NCI-H146 treated with DMSO at 0.1 percent for 48 hours (cell line): ENCODE data around the gene PPP5C.
"Not testable (repeated sequence)": the region's sequence is repeated elsewhere in the genome, so short reads cannot be mapped to it uniquely, and the experiment has no call there.

Experiments used
- DNase-seq: peaks from one replicate; lab custom pipeline; 2025; ENCODE audit not compliant: unreplicated experiment; lab: John Stamatoyannopoulos, UW

The PPP5C gene

DNA sequence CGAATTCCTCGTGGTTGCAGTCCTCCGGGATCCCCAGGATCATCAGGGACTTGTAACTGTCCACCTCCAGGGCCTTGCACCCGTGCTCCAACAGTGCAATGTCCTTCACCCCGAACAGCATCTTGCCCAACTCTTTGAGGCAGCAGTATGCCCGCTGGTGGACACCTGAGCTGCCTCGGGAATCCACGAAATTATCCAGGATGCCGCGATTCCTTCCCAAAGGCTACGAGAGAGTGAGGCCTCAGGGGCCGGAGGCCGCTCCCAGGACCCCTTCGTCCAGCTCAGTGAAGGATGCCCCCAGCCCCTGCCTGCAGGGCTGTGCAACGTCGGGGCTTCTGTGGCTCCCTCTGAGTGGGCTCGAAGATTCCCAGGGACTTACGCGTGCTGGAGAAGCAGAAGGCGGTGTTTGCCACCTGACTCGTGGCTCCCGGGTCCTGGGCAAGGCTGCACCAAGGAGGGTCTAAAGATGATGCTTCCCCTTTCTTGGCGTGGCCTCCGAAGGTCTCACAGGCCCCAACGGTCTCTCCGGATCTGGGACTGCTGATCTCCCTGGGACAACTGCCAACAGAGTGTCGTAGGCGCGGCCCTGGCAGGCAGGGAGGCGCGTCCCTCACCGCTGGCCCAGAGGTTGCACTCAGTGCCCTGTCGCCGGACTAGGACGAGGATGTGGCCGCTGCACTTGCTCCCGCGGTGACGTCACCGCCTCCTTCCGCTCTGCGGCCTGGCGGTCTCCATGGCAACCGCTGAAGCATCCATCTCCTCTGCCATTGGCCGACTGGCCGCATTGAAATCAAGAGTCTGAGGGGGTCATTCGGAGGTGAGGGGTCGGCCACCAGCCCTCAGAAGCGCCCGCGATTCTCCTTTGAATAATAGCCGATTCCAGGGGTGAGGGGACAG is 81.6 kb downstream of the PPP5C start, which contains the start of gene PNMA8C:
PNMA8C (minus strand) TSS at position 698 of the 897 bp plus-strand sequence; CDS start at position 121, 577 bp downstream.
- DNase-seq, result peak; percentile 59

DNA sequence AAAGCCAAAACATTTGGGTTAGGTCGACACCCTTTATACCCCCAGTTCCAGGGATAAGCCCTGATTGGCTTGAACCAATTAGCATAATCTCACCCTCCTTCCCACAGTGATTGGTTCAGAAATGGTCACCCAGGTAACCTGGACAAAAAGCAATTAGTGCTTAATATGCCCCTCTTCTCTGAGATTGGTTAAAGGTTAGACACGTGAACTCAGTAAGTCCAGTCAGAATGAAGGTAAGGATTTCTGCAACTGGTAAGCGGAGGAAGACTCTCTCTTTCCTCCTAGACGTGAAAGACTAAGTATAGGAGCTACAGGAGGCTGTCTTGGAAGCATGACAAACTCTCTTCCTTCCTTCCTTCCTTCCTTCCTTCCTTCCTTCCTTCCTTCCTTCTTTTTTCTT is 83.1 kb downstream of the PPP5C start:
- no peak for DNase-seq

DNA sequence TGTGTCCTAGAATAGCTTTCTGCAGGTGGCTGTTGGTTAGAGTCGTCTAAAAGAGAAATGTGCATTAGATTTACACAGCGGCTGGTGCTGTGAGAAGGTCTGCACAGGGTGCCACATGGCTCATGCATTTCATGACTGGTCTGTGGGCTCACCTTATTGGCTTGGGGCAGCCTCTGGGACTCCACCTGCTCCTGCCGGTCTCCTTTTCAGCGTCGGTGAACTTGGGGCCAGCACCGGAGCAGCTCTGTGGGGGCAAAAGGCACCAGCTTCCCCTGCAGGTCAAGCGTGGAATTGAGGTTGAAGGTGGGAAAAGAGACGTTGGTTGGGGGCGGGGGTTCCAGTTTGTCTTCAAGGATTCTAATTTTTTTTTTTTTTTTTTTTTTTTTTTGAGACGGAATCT is 84.9 kb downstream of the PPP5C start:
- DNase-seq, result no peak

DNA sequence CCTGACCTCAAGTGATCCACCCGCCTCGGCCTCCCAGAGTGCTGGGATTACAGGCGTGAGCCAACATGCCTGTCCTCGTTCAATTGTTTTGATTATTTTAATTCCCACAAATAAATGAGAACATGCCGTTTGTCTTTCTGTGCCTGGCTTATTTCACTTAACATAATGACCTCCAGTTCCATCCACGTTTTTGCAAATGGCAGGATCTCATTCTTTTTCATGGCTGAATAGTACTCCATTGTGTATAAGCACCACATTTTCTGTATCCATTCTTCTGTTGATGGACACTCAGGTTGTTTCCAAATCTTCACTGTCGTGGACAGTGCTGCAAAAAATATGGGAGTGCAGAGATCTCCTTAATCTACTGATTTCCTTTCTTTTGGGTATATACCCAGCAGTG is 86.6 kb downstream of the PPP5C start:
- not testable (repeated sequence) for DNase-seq

DNA sequence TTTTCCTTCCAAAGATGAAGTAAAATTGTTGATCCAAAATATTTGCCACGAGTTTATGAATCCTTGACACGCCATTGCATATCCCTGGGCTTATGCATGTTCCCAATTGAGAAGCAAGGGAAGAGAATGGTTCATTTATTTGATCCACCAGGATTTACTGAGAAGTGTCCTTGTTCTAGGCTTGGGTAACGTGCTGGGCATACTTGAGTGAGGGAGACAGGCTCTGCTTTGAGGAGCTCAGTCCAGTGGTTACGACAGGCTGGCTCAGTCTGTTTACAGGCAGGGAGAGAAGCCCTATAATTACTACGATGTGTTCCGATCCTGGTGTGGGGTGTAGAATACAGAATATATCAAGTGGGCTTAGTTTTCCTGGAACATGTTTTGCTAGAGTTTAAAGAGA is 88.1 kb downstream of the PPP5C start:
- DNase-seq, result no peak

DNA sequence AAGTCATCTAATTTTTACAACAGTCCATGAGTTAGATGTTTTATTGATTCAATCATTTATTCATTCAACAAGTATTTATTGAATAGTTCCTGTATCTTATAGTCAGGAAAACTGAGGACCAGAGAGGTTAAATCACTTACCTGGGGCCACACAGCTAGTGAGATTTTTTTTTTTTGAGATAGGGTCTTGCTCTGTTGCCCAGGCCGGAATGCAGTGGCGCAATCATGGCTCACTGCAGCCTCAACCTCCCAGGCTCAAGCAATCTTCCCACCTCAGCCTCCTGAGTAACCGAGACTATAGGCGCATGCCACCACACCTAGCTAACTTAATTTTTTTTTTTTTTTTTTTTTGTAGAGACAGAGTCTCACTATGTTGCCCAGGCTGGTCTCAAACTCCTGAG is 88.8 kb downstream of the PPP5C start:
- not testable (repeated sequence) for DNase-seq
